T-helper 2 cell (primary cell): Measurements from ENCODE around the gene SCEL.

Experiments
- DNase-seq, 5 experiments: peaks; one replicate each; pipeline versions ENCODE4 v3.0.0 to v3.0.0-alpha.2; 2012 to 2022

The SCEL gene

GRCh38 chr13:77674852-77675251 lies 139.3 kb downstream of the SCEL start:
- no peak for DNase-seq

DNA sequence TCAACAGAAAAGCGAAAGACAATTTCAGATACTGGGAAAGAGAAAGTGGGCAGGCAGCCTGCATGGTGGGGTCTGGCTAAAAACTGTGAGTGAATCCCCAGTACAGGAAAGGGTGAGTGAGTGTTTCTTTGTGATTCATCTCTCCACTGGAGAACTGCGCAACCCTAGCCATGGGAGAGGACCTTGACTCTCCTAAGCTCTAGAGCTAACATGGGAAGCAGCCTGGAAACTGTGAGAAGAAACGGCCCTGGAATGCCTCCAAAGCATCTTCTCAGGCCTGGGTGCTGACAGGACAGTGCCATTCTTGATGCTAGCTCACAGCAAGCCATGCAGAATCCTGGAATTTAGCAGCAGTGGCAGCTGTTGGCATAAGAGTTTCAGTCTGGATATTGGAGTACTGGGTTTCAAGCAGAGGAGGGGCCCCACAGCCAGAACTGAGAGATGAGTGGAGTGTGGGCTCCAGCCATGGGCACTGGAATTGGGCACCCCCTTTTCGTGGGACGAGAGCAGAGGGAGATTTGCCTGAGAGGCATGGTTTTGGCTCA lies 143.3 kb downstream of the SCEL start:
- no peak for DNase-seq

DNA sequence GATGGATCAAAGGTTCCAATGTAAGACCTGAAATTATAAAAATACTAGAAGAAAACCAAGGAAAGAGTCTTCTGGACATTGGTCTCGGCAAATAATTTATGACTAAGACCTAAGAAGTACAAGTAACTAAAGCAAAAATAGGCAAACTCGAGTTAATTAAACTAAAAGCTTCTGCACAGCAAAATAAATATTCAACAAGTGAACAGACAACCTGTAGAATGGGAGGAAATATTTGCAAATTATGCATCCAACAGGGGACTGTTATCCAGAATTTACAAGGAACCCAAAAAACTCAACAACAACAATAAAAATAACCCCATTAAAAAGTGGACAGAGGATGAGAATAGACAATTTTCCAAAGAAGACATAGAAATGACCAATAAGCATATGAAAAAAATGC lies 152.3 kb downstream of the SCEL start:
- no peak for DNase-seq

DNA sequence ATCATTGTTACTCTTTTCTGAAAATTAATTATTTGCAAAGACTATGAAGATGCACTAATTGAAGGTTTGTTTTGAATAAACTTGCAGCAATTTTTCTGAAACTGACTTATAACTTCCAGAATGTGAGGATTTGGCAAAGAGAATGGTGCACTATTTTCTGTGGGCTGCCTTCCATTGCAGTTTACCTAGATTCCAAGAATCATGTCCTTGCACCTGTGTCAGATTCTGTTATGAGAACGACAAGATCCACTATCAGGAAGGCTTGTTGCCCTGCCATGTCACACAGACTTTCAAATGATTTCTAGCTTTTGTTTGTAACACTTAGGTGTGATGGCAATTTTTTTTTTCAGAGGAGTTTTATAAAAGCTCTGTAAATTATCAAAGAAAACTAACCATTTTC lies 156.4 kb downstream of the SCEL start:
- no peak for DNase-seq

DNA sequence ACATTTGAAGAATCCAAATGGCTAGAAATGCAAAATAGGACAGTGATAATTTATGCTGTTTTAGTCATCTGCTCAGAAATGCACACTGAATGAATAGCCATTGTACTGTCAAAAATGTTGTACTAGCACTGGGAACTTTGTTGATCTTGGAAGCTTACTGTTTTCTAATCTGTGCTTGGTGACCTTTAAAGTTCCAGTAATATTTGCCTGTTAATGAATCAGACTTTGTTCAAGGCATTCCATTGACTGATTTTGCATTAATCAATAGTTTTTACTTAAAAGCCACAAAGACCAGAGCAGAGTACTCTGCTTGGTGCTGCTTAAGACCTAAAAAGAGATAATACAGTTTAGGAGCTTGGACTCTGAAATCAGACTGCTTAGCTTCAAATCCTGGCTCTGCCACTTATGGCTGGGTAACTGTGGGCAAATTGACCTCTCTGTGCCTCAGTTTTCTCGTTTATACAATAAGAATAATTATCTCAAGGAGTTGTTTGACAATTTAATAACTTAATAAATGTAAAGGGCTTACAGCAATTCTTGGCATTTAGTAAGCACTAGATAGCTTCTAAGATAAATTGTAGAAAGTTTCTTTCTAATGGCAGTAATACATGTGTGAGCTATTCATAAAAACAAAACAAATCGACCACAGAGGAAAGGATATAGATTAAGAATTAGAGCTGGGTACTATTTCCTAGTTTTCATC lies 157.4 kb downstream of the SCEL start:
- no peak for DNase-seq

DNA sequence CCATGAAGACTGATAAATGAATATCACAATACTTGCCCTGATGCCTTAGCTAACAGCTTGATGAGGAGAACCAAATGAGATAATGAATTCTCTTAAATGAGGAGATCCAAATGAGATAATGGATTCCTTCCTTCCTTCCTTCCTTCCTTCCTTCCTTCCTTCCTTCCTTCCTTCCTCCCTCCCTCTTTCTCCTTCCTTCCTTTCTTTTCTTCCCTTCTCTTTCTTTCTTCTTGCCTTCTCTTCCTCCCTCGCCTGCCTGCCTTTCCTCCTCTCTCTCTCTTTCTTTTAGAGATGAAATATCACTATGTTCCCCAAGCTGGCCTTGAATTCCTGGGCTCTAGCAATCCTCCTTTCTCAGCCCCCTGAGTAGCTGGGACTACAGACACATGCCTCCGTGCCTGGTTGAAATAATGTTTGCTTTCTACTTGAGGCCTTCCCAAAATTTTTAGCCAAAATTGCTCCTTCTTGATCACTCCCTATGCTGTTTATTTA lies 158.0 kb downstream of the SCEL start:
- DNase-seq: no peak
